ENCODE data around the gene PUSL1.

PUSL1 gene

DNA sequence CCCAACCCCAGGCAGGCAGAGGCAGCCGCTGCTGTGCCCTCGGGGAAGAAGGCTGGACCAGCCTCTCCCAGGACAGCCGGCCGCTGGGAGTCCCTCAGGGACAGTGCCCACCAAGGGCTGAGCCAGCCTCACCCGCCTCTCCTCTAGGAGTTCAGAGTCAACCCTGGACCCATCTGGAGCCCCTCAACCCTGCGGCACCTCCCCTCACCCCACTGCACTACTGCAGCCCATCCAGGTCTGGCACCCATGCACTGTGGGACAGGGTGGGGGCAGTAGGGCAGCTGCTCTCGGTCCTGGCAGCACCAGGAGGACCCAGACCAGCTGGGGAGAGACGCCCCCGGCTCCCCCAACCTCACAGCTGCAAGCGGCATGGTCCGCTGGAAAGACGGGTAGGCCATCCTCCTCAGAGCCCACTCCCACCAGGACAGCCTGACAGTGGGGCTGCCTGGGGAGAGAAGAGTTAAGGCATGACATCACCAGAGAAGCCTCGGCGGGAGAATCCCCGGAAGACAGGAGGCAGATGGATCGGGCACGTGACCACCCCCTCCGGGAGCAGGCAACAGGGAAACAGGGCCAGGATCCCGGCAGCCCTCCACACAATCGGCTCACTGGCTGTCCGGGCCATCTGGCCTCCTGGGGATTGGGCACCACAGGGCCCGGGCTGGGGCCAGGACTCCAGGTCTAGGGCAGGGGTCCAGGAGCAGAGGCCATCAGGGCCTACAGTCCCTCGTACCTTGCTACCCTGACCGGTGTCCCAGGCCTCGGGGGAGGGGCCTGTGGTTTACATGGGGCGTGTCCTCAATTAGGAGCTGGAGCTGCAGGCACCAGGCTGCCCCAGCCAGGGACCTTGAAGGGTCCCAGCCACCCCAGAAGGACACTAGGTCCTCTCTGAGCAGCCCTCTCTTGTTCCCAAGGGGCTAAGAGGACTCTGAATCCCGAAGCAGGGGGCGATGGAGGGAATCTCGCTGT lies 3.8 kb upstream of the PUSL1 start:
- Histone ChIP-seq H3K4me2 (ENCODE audit: low read length) (peak overlapping the region; percentile 48), H3K79me2 (no peaks in the 10 kb centered on the region), H3K9me3 (ENCODE audit: control insufficient read depth, low read length) (no peaks in the 10 kb centered on the region), H3K27ac (peak overlapping the region; percentile 24), H3K4me3 (ENCODE audit: low read depth, low read length) (peak overlapping the region; percentile 6), H3K36me3 (ENCODE audit: control insufficient read depth, insufficient read depth, low read length) (no peaks in the 10 kb centered on the region), H2AFZ (peak overlapping the region; percentile 33), H3K4me1 (peaks cover 3% of the 10 kb centered on the region), H3K9ac (no peak overlapping the region), H3K27me3 (ENCODE audit: control insufficient read depth, insufficient read depth, low read length) (no peaks in the 10 kb centered on the region)
- TF ChIP-seq, protein P1, sequence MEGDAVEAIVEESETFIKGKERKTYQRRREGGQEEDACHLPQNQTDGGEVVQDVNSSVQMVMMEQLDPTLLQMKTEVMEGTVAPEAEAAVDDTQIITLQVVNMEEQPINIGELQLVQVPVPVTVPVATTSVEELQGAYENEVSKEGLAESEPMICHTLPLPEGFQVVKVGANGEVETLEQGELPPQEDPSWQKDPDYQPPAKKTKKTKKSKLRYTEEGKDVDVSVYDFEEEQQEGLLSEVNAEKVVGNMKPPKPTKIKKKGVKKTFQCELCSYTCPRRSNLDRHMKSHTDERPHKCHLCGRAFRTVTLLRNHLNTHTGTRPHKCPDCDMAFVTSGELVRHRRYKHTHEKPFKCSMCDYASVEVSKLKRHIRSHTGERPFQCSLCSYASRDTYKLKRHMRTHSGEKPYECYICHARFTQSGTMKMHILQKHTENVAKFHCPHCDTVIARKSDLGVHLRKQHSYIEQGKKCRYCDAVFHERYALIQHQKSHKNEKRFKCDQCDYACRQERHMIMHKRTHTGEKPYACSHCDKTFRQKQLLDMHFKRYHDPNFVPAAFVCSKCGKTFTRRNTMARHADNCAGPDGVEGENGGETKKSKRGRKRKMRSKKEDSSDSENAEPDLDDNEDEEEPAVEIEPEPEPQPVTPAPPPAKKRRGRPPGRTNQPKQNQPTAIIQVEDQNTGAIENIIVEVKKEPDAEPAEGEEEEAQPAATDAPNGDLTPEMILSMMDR (IDR thresholded peaks at IDR 0.05) = no peak

DNA sequence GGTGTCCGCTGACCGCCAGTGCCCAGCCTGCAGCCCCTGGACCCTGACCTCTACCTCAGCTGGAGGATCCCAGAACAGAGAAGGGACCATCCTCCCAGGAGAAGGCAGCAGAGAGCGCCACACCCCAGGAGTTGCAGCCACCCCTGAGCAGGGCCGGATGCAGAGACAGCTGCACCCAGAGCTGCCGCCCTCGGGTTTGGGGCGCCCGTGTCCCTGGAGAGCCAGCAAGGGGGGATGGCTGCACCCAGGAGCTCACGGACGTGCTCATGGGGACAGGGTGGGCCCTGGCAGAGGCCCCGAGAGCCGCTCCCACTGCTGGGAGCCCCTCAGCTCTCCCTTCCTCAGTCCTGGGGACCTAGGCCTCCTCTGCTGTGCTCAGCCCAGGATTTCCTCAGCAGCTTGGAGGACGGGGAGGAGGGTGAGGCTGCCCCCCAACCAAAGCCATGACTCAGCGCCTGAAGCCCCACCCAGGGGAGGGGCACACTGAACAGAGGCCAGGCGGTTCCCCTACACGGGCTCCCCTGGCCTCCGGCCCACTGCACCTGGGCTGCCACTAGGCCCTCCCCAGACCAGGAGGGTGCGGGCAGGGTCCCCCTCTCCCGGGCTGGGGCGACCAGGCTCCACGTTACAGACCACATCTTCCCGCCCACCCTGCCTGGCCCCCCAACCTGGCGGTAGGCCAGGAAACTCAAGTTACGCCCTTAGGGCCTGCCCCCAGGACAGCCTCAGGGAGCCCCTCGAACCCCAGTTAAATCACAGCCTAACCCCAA lies 2.9 kb upstream of the PUSL1 start:
- Histone ChIP-seq H3K36me3 (ENCODE audit: control insufficient read depth, insufficient read depth, low read length) (no peaks in the 10 kb centered on the region), H3K4me3 (ENCODE audit: low read depth, low read length) (peak overlapping the region; percentile 6), H3K4me1 (peaks cover 3% of the 10 kb centered on the region), H3K9me3 (ENCODE audit: control insufficient read depth, low read length) (no peaks in the 10 kb centered on the region), H2AFZ (no peak overlapping the region), H3K79me2 (no peaks in the 10 kb centered on the region), H3K4me2 (ENCODE audit: low read length) (peak overlapping the region; percentile 48), H3K9ac (no peak overlapping the region), H3K27me3 (ENCODE audit: control insufficient read depth, insufficient read depth, low read length) (no peaks in the 10 kb centered on the region), H3K27ac (no peak overlapping the region)
- TF ChIP-seq, protein P1 (IDR thresholded peaks at IDR 0.05) = no peak

DNA sequence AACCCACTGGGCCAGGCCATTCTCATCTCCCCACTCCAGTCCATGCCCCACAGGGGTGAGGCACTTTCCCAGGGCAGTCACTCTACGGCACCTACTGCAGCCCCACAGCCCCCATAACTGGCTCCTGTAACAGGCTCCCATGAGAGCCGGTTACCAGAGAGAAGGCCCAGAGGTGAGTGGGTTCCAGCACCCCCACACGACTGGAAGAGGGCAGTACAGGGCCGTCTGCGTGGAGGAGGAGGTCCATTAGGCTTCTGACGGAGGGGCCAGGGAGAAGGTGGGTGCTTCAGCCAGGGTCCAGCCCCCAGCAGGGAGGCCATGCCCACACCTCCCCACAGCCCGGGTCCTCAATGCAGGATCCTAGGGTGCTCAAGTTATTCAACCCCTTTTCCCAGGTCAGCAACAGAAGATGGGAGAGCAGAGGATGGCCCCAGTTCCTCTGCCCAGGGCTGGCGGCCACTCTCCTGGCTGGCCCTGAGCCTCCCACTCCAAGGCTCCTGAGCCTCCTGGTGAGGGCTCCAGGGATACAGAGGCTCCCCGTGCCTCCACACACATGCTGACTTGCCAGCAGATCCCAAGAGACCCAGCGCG lies 2.2 kb upstream of the PUSL1 start:
- no peaks in the 10 kb centered on the region for H3K9me3 ChIP-seq (ENCODE audit: control insufficient read depth, low read length)
- H3K4me1 ChIP-seq = peaks cover 3% of the 10 kb centered on the region
- H3K27me3 ChIP-seq (ENCODE audit: control insufficient read depth, insufficient read depth, low read length) = no peaks in the 10 kb centered on the region
- H3K9ac ChIP-seq = no peak overlapping the region
- H3K79me2 ChIP-seq = no peaks in the 10 kb centered on the region
- H3K36me3 ChIP-seq (ENCODE audit: control insufficient read depth, insufficient read depth, low read length) = no peaks in the 10 kb centered on the region
- H2AFZ ChIP-seq = no peak overlapping the region
- no peak overlapping the region for H3K27ac ChIP-seq
- peak overlapping the region; percentile 42 for H3K4me2 ChIP-seq (ENCODE audit: low read length)
- no peak overlapping the region for H3K4me3 ChIP-seq (ENCODE audit: low read depth, low read length)
- TF ChIP-seq, protein P1 (IDR thresholded peaks at IDR 0.05) = no peak

DNA sequence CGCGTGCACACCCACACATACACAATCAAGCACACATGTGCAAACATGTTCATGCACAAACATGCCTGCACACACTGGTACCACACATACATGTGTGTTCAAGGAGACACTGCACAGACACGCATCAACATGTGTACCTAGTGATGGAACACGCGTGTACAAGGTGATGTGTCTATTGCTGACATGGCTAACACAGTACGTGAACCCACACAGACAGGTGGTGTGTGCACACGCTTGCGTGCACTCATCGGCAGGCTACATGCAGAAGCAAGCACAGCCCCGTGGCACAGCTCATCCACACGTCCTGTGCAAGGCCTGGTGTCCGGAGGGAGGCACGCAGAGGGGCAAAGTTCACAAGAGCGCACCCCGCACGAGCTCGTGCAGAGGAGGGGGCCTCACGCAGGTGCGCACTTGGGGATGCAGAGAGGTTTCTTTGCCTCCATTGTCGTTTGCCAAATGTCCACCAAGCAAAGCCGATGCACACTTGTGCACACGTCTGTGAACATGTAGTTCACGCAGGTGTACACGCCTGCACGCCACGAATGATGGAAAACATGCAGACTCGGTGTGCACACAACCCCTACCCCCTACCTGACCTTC lies 1.6 kb upstream of the PUSL1 start:
- Histone ChIP-seq H3K4me2 (ENCODE audit: low read length) (peak overlapping the region; percentile 42), H3K9ac (no peak overlapping the region), H3K36me3 (ENCODE audit: control insufficient read depth, insufficient read depth, low read length) (no peaks in the 10 kb centered on the region), H3K9me3 (ENCODE audit: control insufficient read depth, low read length) (no peaks in the 10 kb centered on the region), H3K27me3 (ENCODE audit: control insufficient read depth, insufficient read depth, low read length) (no peaks in the 10 kb centered on the region), H3K79me2 (no peaks in the 10 kb centered on the region), H3K4me1 (peaks cover 3% of the 10 kb centered on the region), H2AFZ (no peak overlapping the region), H3K27ac (no peak overlapping the region), H3K4me3 (ENCODE audit: low read depth, low read length) (peak overlapping the region; percentile 39)
- TF ChIP-seq, protein P1 (IDR thresholded peaks at IDR 0.05) = no peak

All from parathyroid adenoma (tissue), 2 donors.